Measurements from ENCODE around the gene B4GALT2. TPM values are rescaled to one million over a fixed set of nuclear protein-coding genes. Genes with fewer than 3 reads are reported as not detected.

The B4GALT2 gene
- total and polyA plus RNA-seq, 9 of the 15 experiments (the other 6 are each of a cell fraction or from before 2014, with no cell fraction given), result 1.3 to 86.8 (median 43.8) TPM

- TF ChIP-seq ZMIZ1 (IDR thresholded peaks at IDR 0.05; ENCODE audit: low read depth in 2 of 2, low read length in 2 of 2), result no peak; a peak in 1 of 4 replicates
- TF ChIP-seq ZNF395 (CRISPR knock-in tag; IDR thresholded peaks at IDR 0.05), result peak; percentile 68; the same call in 1 of the 2 replicates
- TF ChIP-seq MYNN (IDR thresholded peaks at IDR 0.05), result no peak; the same call in 1 of the 2 replicates
- no peak for TF ChIP-seq MYNN (CRISPR knock-in tag; IDR thresholded peaks at IDR 0.05)
- no peak for TF ChIP-seq ZKSCAN1 (IDR thresholded peaks at IDR 0.05; ENCODE audit: low read depth, low read length)
- TF ChIP-seq SRSF9 (IDR thresholded peaks at IDR 0.05; ENCODE audit: borderline replicate concordance, low read depth, low read length), result no peak
- no peak for TF ChIP-seq SREBF2 (CRISPR knock-in tag; IDR thresholded peaks at IDR 0.05)
- no peak for TF ChIP-seq PHB (CRISPR knock-in tag; IDR thresholded peaks at IDR 0.05)
- TF ChIP-seq RNF219 (CRISPR knock-in tag; IDR thresholded peaks at IDR 0.05), result no peak
- no peak for TF ChIP-seq RBM25 (IDR thresholded peaks at IDR 0.05; ENCODE audit: low read depth, low read length, severe bottlenecking)
- TF ChIP-seq JUND (IDR thresholded peaks at IDR 0.05; ENCODE audit: borderline replicate concordance, low read depth, low read length), result peak; percentile 75
- TF ChIP-seq JUND (tag; IDR thresholded peaks at IDR 0.05; ENCODE audit: borderline replicate concordance, low read depth, low read length), result no peak; the same call in 2 of the 3 replicates
- peak; percentile 75 for TF ChIP-seq SMAD4 (CRISPR knock-in tag; conservative IDR thresholded peaks at IDR 0.05)
- no peak for TF ChIP-seq RBM17 (IDR thresholded peaks at IDR 0.05; ENCODE audit: borderline replicate concordance, low read depth, low read length)
- no peak for TF ChIP-seq BRF1 (IDR thresholded peaks at IDR 0.05; ENCODE audit: borderline replicate concordance, extremely low read depth, insufficient read length)
- 0 out of 2 replicates have a peak, but pooled peaks have one; percentile 31 for TF ChIP-seq ZNF707 (CRISPR knock-in tag; conservative IDR thresholded peaks at IDR 0.05)
- TF ChIP-seq COPS2 (conservative IDR thresholded peaks at IDR 0.05), result no peak
- TF ChIP-seq RBM15 (IDR thresholded peaks at IDR 0.05; ENCODE audit: insufficient read depth, low read length), result no peak
These were observed 4.4 kb upstream of the B4GALT2 start, which contains the start of gene ATP6V0B (continued) for GRCh38 chr1:43974443-43975248.

Data from K562 (cell line).